Small intestine (tissue), 7 donors: ENCODE measurements around the gene SMIM27. TPM values are rescaled to one million over a fixed set of nuclear protein-coding genes. Genes with fewer than 3 reads are reported as not detected.
"Not testable (repeated sequence)": the region's sequence is repeated elsewhere in the genome, so short reads cannot be mapped to it uniquely, and the experiment has no call there.

Source experiments
- DNase-seq, 2 donors: peaks; one replicate each; pipeline versions ENCODE4 v3.0.0 to v3.0.0-alpha.2; 2013
- FAIRE-seq: peaks from 2 replicates; lab custom pipeline; 2012; peaks lifted over from hg19 to GRCh38; lab: Jason Lieb, UNC
- H3K27ac ChIP-seq, 3 donors: one replicate each; pipeline ENCODE4 v1.5.1; 2013; ENCODE audit warnings: low read length in 2 of 3, mild to moderate bottlenecking in 2 of 3, control low read depth in 1 of 3, inconsistent platforms in 1 of 3, low read depth in 1 of 3, moderate library complexity in 1 of 3
- H3K27me3 ChIP-seq, 3 donors: one replicate each; pipeline ENCODE4 v1.6.1; 2013; ENCODE audit warnings: low read length in 3 of 3, inconsistent platforms in 1 of 3; ENCODE audit not compliant: control insufficient read depth in 3 of 3, insufficient read depth in 3 of 3
- H3K36me3 ChIP-seq, 3 donors: one replicate each; pipeline ENCODE4 v1.6.1; 2013; ENCODE audit warnings: low read length in 3 of 3, inconsistent platforms in 1 of 3, low read depth in 1 of 3, mild to moderate bottlenecking in 1 of 3, moderate library complexity in 1 of 3; ENCODE audit not compliant: control insufficient read depth in 3 of 3, insufficient read depth in 2 of 3
- H3K4me1 ChIP-seq, 3 donors: one replicate each; pipeline ENCODE4 v1.6.1; 2013; ENCODE audit warnings: low read length in 2 of 3, inconsistent platforms in 1 of 3, low read depth in 1 of 3, mild to moderate bottlenecking in 1 of 3, moderate library complexity in 1 of 3; ENCODE audit not compliant: control insufficient read depth in 3 of 3, insufficient read depth in 2 of 3
- H3K4me3 ChIP-seq, 3 donors: one replicate each; pipeline ENCODE4 v1.5.1; 2013; ENCODE audit warnings: low read length in 3 of 3, control low read depth in 1 of 3, inconsistent platforms in 1 of 3, low read depth in 1 of 3, mild to moderate bottlenecking in 1 of 3, moderate library complexity in 1 of 3
- H3K9me3 ChIP-seq, 2 donors: one replicate each; pipeline ENCODE4 v1.6.1; 2013; ENCODE audit warnings: low read depth in 1 of 2, low read length in 1 of 2; ENCODE audit not compliant: control insufficient read depth in 2 of 2, insufficient read depth in 1 of 2
- WGBS, 3 donors: extraction: QIAGEN DNeasy Blood & Tissue Kit; methylation state at CpG; one replicate each; pipeline ENCODE4 v1.1.7; 2013; 5-methylcytosine and 5-hydroxymethylcytosine counted together
- polyA plus RNA-seq, 4 donors: library from polyadenylated mRNA; stranded (reverse) in 3 of 4; unstranded in 1 of 4; fragments of 200-250 nt in 3 of 4; fragments of 120-200 nt in 1 of 4; gene quantifications; one replicate each; pipeline versions ENCODE4 v1.2.1 to v1.2.3, GENCODE V29; 2013
- donor health status: healthy with polysubstance abuse.
- donor health status: control.
- donor health status: control.
- donor health status: Bipolar disorder and iron deficiency.
- donor health status: healthy.

The SMIM27 gene
- polyA plus RNA-seq, 4 donors = 6.5 to 15.4 (median 10.0) TPM

DNA sequence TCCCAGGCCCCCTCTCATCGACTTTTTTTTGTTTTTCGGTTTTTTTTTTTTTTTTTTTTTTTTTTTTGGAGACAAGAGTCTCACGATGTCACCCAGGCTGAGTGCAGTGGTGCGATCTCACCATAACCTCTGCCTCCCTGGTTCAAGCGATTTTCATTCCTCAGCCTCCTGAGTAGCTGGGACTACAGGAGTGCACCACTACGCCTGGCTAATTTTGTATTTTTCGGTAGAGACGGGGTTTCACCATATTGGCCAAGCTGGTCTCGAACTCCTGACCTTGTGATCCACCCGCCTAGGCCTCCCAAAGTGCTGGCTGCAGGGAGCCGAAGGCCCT is 27.6 kb upstream of the SMIM27 start:
- H3K4me3 ChIP-seq = peak overlapping the region in 2 of 3 donors; percentile 54 to 61
- not testable (repeated sequence) for DNase-seq, H3K9me3 ChIP-seq, H3K27me3 ChIP-seq, FAIRE-seq, H3K36me3 ChIP-seq
- H3K4me1 ChIP-seq = peaks cover 10 to 12% (median 10%) of the 10 kb centered on the region in 3 donors
- H3K27ac ChIP-seq = peak overlapping the region in 1 of 3 donors; percentile 88
- 84 to 88% (median 88%) methylated on average over 11 of the region's 11 CpGs for WGBS, 3 donors

DNA sequence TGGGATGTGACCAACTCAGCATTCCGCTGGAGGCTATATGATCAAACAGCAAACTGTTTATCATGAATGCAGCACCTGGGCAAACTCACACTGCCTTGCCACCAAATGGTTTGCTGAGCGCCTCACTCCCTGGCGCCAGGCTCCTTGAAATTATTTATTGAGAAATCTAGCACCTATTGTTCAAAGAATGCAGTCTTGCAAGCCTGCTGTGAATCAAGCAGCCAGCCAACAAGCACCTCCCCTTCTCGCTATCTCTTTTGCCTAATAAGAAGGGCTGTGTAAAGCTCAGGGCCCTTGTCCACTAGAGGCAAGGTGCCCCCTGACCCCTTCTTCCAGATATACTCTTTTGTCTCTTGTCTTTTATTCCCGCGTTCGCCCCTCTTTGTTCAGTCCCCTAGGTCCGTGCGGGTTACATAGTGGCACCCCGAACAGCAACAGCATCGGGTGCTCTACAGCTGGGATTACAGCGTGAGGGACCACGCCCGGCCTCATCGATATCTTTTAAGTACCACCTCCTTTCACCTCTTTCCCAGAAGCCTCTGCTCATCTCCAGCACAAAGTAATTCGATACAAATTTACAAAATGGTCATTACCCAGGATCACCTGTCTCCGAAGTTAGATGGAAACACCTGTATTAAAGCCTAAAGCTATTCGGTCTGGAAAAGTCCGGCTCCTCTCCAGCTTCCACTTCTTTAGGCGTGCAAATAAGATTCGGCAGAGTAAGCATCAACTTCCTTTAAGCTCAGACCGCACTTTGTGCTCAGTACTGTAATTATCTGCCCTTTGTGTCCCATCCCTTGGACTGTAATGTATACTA is 27.0 kb upstream of the SMIM27 start:
- WGBS, 3 donors = 12 to 21% (median 14%) methylated on average over 22 of the region's 22 CpGs
- peaks cover 0 to 3% (median 0%) of the 10 kb centered on the region in 3 donors for H3K36me3 ChIP-seq
- H3K4me1 ChIP-seq = peaks cover 10 to 12% (median 10%) of the 10 kb centered on the region in 3 donors
- H3K9me3 ChIP-seq = no peaks in the 10 kb centered on the region
- H3K4me3 ChIP-seq = peak overlapping the region; percentile 54 to 71 (median 61)
- H3K27me3 ChIP-seq = no peaks in the 10 kb centered on the region
- H3K27ac ChIP-seq = peak overlapping the region; percentile 64 to 88 (median 83)
- DNase-seq = peak; percentile 66 to 79
- FAIRE-seq = no peak

DNA sequence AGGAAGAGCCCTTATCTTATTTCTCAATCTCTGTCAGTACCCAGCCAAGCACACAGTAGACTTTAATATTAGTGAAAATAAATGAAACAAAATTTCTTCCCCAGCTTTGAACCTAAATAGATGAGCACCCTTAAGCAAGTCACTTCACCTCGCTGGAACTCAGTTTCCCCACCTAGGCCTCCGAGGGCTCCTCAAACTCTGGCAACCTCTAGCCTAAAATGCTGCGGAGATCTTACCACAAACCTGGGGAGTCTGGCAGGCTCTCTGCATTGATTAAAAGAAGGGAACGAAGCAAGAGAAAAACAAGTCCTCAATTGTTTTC is 26.5 kb upstream of the SMIM27 start:
- WGBS, 3 donors = 0 to 1% (median 0%) methylated on average over 4 of the region's 4 CpGs
- Histone ChIP-seq H3K36me3 (peaks cover 0 to 3% (median 0%) of the 10 kb centered on the region in 3 donors), H3K9me3 (no peaks in the 10 kb centered on the region), H3K27me3 (no peaks in the 10 kb centered on the region), H3K4me3 (peak overlapping the region; percentile 54 to 71 (median 61)), H3K4me1 (peaks cover 8 to 12% (median 10%) of the 10 kb centered on the region in 3 donors), H3K27ac (peak overlapping the region; percentile 64 to 88 (median 83))
- DNase-seq = no peak
- no peak for FAIRE-seq

DNA sequence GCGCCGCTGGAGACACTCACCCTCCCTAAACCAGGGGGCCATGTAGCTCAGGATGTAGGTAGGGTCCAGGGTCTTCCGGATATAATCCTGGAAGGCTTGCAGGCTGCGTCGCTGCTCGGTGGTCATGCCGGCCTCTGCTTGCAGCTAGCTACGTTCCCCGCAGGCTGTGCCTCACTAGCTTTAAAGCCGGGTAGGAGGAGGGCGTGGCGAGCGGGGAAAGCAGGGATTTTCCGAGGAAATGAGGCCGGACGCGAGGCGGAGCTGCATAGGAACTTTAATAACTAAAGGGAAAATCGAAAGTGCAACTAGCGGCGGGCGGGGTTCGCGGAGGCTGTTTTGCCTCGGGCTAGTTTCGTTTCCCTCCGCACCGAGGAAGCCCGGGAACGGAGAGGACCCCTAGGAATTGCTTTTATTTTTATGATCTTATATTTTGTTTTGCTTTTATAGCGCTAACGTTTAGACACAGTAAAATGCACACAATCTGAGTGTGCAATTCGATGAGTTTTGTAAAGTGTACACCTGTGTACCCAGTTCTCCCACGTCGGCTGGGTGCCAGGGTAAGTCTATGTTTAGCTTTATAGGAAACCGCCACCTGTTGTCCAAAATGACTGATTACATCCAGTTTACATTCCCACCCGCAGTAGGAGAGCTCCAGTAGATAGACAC is 26.0 kb upstream of the SMIM27 start, which contains the start of gene RIGI:
TSS of gene RIGI (minus strand) at position 156 of the 666 bp plus-strand sequence. CDS start at position 126, 30 bp downstream.
- DNase-seq = peak; percentile 93 to 96
- Histone ChIP-seq H3K27ac (peak within 1 kb of the TSS; percentile 64 to 88 (median 83)), H3K36me3 (peaks cover 0 to 3% (median 0%) of the 10 kb centered on the region in 3 donors), H3K27me3 (no peaks in the 10 kb centered on the region), H3K9me3 (no peaks in the 10 kb centered on the region), H3K4me3 (peak within 1 kb of the TSS; percentile 54 to 71 (median 61)), H3K4me1 (peaks cover 8 to 12% (median 10%) of the 10 kb centered on the region in 3 donors)
- FAIRE-seq = no peak
- WGBS, 3 donors = 0% methylated on average over 37 of the region's 37 CpGs

DNA sequence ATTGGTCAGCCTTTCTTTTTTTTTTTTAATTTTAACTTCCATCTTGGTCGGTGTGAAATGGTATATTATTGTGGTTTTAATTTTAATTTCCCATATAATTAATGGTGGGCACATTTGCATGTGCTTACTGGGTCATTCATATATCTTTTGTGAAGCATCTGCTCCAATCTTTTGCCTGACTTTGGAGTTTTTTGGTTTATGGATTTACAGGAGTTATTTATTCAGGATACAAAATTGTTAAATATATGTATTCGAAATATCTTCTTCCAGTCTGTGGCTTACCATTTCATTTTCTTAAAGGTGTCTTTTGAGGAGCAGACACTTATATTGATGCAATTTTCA is 25.4 kb upstream of the SMIM27 start:
- FAIRE-seq (no peak), DNase-seq (no peak)
- no peaks in the 10 kb centered on the region for H3K27me3 ChIP-seq
- H3K4me1 ChIP-seq = peaks cover 8 to 12% (median 10%) of the 10 kb centered on the region in 3 donors
- H3K9me3 ChIP-seq = peaks cover 0 to 2% of the 10 kb centered on the region in 2 donors
- H3K27ac ChIP-seq = peak overlapping the region; percentile 64 to 88 (median 83)
- H3K36me3 ChIP-seq = peaks cover 0 to 3% (median 0%) of the 10 kb centered on the region in 3 donors
- peak overlapping the region in 2 of 3 donors; percentile 54 to 61 for H3K4me3 ChIP-seq
- 11 to 21% (median 17%) methylated on average over 2 of the region's 2 CpGs for WGBS, 3 donors

DNA sequence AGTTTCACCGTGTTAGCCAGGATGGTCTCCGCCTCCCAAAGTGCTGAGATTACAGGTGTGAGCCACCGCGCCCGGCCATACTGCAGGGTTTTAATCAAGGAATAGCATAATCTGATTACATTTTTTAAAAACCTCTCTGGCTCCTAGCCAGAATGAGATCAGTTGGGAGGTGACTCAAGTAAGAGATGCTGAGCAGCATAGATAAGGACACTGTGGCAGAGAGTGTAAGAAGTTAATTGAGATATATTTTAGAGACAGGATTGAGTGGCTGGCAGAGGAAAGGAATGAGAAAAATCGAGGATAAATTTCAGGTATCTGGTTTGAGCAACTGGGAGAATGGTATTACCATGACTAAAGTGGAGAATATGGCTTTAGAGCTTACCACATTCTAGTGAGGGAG is 18.8 kb upstream of the SMIM27 start:
- Histone ChIP-seq H3K36me3 (peaks cover 0 to 5% (median 0%) of the 10 kb centered on the region in 3 donors), H3K27me3 (no peaks in the 10 kb centered on the region), H3K9me3 (peaks cover 0 to 2% of the 10 kb centered on the region in 2 donors), H3K4me3 (no peak overlapping the region), H3K4me1 (no peaks in the 10 kb centered on the region), H3K27ac (no peak overlapping the region)
- no peak for DNase-seq
- FAIRE-seq = no peak
- WGBS, 3 donors = 95 to 97% (median 96%) methylated on average over 6 of the region's 6 CpGs

DNA sequence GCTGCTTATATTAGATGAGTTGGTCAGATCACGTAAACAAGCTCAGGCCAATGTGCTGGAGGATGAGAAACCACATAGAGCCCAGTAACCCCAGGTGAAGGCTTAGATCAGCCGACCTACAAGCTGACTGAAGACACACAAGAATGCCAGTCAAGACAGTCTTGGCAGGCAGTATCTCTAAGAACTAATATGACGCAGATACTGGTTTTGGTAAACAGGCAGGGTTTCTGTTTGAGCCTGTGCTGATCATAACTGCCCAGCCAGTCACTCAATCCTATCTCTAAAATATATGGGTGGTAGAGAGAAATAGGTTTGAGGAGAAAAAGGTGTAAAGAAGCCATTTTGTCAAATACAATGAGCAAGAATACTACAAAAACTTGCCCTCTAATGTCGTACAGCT is 18.3 kb upstream of the SMIM27 start:
- H3K4me1 ChIP-seq = no peaks in the 10 kb centered on the region
- H3K36me3 ChIP-seq = peaks cover 0 to 8% (median 0%) of the 10 kb centered on the region in 3 donors
- FAIRE-seq (no peak), DNase-seq (no peak)
- H3K27ac ChIP-seq = no peak overlapping the region
- WGBS, 3 donors = 95 to 99% (median 98%) methylated on average over 4 of the region's 4 CpGs
- H3K4me3 ChIP-seq = no peak overlapping the region
- H3K27me3 ChIP-seq = no peaks in the 10 kb centered on the region
- peaks cover 0 to 2% of the 10 kb centered on the region in 2 donors for H3K9me3 ChIP-seq

DNA sequence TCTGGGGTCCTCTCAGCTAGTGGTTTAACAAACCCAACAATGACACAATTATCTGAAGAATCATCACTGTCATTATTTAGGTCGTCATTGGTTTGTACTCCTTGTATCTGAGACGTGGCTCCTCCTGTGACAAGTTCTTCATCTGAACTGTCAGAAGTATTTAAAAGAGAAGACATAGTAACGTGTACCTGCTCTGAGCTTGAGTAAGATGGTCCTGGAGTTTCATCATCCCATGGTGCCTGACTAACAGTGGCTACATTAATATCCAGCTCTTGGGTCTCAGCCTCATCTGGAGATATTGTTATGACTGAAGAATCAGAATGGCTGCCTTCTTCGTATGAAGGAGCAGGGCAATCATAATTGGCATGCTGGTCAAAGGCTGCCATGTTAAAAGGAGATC is 9.1 kb upstream of the SMIM27 start:
- 90 to 93% (median 91%) methylated on average over 4 of the region's 4 CpGs for WGBS, 3 donors
- no peak overlapping the region for H3K4me3 ChIP-seq
- FAIRE-seq (no peak), DNase-seq (no peak)
- H3K27ac ChIP-seq = no peak overlapping the region
- no peaks in the 10 kb centered on the region for H3K4me1 ChIP-seq
- H3K9me3 ChIP-seq = no peaks in the 10 kb centered on the region
- no peaks in the 10 kb centered on the region for H3K27me3 ChIP-seq
- peaks cover 7 to 16% (median 10%) of the 10 kb centered on the region in 3 donors for H3K36me3 ChIP-seq
